Occipital lobe (tissue), 2 donors: Measurements from ENCODE around the gene EFCAB11. TPM values are rescaled to one million over a fixed set of nuclear protein-coding genes. Genes with fewer than 3 reads are reported as not detected.

Experiments
- DNase-seq: peaks from one replicate; lab custom pipeline; 2025; lab: John Stamatoyannopoulos, UW
- total RNA-seq: library from RNA; depleted of rRNA; stranded (reverse); fragments of >200 nt; gene quantifications from one replicate; pipeline ENCODE4 v1.2.3, GENCODE V29; 2014

The EFCAB11 gene
- total RNA-seq, 1 donor from 2014 or later: 3.7 TPM

DNA sequence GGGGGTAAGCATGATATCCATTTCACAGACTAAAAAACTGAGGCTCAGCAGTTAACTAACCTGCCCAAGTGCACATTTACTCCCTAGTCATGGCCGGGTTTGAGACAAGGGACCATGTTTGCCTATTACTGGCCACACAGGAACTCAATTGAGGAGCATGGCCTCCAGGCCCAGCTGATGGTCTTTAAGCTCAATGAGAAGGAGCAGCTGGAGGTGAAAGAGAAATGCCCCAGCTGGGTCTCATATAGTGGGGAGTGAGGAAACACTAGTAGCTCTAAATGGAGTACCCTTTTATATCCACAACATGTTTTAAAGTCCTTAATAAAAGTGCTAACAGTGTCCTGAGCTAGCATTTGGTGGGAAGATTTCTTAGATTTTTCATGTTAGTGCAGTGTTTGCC, 2.8 kb upstream of the EFCAB11 start:
- DNase-seq: no peak

DNA sequence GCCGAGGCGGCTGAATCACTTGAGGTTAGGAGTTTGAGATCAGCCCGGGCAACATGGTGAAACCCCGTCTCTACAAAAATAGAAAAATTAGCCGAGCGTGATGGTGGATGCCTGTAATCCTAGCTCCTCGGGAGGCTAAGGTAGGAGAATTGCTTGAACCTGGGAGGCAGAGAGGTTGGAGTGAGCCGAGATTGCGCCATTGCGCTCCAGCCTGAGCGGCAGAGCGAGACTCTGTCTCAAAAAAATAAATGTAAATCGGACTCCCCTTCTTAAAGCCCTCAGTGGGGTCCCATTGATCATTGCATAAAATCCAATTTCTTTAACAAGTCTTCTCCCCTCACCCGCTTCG, 2.1 kb upstream of the EFCAB11 start:
- DNase-seq: no peak

DNA sequence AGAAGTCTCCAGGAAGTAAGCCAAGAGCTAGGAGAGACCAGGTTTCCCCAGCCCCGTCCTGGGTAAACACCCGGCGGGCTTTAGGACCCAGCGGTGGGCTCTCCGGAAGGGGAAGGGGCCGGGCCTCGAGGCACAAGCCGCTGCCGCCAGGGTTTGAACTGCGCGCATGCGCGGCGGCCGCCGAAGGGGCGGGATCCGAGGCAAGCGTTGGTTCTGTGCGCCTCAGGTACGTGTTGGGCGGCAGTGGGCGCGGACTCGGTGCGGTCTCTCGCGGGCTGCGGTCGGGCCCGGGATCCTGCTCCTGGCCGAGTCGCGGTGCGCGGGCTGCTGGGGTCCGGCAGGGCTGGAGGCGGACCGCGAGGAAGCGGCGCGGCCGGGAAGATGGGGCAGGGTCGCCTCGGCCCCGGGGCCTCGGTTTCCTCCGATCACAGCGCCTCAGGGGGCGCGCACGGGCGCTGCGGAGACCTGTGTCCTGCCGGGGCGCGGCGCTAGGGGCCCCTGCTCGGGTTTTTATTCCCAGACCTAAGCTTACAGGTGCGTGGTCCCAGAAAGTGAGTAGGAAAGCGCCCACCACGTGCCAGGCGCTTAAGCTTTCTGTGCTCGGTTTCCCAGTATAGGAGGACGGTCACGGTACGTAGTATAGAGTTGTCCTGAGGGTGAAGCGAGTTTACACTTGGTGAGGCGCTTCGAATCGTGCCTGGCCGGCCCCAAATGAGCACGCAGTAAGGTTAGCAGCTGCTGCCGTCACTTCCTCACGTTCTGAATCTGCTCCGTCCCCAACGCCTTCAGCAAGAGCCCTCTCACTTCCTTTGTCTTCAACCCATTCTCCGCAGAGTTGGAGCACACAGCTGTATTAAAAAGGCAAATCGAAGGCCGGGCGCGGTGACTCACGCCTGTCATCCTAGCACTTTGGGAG, 1.5 kb upstream of the EFCAB11 start, which contains the start of gene TDP1:
Gene TDP1, plus strand, starts transcription at position 183 of the 916 bp plus-strand sequence. CDS start 7,188 bp downstream, outside the sequence.
- DNase-seq: peak; percentile 98

DNA sequence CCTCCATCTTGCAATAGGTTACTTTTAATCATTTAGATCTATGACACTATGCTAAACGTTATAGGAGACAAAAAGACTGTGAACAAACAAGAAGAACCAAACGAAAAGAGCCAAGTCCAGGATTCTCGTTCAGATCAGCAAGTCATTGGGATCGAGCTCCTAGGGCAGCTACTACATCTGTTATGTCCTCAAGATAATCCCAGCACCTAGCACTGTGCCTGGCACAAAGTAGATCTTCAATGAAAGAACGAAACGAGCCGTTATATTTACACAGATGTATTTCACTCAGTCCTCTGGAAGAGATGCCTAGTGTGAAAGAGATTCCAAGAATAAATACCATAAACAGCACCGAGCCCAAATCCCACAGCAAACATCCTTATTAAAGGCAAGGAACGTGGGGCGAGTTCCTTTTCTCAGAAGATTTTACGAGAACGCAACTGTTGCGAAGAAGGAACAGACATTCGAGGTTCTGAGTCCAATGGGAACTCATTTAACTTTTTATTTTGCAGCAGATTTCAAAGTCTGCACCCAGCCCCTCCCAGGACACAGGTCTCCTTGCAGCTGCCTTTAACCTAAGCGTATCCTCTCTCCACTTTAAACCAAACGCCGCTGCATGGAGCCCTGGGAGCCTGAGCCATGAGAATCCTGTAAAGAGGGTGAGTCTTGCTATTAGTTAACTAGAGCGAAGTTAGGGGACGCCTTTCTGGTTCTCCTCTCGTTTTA, 653 bp upstream of the EFCAB11 start:
- DNase-seq: no peak

DNA sequence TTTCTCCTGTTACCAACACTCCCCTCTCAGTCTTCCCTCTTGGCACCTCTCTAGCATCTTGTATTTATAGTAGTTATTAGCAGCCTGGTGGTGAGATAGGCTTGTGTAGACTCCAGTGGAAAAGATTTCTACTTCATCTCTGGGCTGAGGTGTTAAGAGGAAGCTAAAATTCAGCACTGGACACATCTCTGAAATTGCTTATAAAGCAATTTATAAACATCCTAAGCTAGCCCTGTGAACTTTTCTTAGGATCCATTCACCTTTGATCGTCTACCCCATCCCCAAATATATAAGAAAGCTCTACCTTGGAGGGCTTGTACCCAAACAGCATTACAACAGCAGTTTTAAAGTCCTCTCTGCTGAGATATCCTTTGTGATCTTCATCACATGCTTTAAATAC, 928 bp downstream of the EFCAB11 start:
- DNase-seq: no peak

DNA sequence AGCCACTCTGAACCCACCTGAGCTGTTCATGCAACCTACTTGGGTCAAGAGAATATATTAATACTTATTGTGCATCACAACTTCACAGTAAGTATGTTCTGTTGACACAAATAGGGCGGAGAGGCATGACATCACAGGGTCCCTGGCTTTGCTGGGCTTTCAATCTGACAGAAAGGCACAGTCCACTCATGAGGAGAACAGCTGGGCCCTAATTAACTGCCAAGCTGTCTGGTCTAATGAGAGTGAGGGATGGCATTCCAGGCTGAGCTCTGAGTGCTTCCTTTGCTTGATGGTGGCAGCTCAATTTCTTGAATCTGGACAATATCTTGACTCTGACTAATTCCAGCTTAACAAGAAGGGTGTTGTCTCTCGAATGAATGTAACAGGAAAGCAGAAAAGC, 2.0 kb downstream of the EFCAB11 start:
- no peak for DNase-seq

DNA sequence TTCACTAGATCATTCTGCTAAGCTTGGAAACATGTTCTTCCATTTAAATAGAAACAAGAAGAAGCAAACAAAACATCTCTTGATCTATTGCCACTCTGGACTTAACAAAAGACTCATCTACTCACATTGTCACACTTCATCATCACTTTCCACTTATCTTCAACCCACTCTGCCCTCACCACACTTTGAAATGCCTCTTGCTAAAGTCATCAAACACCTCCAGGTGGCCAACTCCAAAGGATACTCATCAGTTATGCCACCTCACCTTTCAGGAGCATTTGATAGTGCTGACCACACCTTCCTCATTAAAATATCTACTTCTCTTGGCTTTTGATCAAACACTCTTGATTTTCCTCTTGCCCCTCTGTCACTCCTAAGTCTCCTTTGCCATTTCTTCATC, 7.2 kb downstream of the EFCAB11 start:
- no peak for DNase-seq

DNA sequence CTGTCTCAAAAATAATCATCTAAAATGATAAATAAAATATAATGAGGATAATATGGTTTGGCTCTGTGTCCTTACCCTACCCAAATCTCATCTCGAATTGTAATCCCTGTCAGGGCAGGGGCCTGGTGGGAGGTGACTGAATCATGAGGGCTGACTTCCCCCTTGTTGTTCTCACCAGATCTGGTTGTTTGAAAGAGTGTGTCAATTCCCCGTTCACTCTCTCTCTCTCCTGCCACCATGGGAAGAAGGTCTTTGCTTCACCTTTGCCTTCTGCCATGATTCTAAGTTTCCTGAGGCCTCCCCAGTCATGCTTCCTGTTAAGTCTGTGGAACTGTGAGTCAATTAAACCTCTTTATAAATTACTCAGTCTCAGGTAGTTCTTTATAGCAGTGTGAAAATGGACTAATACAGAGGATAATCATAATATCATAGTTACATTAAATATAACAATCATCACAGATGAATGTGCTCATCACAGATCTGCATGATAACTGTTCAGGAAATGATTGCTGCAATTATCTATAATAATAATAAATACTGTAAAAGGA, 12.6 kb downstream of the EFCAB11 start:
- no peak for DNase-seq

DNA sequence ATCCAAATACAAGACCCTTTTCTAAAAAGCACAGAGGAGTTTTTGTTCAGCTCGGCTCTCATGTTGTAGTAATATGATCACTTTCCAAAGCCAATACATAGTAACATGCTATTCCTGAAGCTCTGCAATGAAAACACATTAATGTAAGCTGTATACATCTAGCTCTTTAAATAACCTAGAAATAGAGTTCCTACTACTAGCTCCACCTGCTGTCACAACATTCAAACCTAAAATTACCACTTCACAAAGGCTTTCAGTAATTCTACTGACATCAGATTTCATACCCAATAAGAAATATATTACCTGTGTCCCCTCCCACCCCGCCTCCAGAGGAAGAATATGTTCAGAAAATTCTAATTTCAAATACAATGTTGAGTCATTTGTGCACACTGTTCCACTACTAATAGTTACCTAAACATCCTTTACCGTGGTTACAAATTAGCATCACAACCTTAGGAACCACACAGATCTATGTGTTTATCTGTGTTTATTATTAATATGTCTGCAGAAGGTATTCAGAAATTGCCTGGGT, 17.8 kb downstream of the EFCAB11 start:
- no peak for DNase-seq

DNA sequence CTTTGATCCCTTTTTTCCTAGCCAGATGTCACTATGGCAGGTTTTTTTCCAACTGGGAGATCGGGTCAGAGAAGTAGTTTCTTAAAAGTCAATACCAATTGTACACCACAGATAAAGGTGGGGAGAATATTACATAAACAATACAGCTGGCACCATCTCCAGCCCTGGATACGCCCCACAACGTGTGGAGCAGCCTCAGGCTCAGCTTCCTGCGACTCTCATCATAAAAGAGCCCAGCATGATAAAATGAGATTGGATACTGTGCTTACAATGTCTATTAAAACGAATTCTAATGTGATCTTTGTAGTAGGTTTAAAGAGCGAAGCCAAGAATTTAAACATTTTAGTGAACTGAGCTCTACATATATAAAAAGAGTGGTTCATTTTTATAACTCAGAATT, 21.5 kb downstream of the EFCAB11 start:
- no peak for DNase-seq

DNA sequence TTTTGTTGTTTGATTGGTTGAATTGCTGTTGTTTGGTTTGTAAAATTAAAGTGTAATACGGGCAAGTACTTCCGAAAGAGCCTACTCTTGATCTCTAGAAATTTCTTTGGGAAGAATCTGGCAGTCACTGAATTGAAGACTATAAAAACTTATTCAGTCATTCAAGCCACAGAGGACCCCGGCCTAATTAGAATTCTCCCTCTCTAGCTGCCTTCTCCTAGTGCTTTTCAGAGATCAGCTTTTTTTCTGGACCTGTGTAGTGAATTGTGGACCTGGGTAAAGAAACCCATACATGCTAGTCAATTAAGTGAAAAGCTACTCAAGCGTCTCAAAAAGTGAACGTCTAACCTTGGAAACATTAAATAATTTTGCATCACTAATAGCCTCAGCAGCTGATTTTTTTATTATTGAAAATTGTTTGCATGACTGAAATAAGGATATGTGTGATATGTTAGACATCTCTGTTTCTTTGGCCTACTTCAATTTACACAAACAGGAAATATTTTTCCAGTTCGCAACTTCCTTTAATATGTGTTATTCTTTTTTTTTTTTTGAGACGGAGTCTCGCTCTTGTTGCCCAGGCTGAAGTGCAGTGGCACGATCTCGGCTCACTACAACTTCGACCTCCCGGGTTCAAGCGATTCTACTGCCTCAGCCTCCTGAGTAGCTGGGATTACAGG, 27.2 kb downstream of the EFCAB11 start:
- DNase-seq: no peak

DNA sequence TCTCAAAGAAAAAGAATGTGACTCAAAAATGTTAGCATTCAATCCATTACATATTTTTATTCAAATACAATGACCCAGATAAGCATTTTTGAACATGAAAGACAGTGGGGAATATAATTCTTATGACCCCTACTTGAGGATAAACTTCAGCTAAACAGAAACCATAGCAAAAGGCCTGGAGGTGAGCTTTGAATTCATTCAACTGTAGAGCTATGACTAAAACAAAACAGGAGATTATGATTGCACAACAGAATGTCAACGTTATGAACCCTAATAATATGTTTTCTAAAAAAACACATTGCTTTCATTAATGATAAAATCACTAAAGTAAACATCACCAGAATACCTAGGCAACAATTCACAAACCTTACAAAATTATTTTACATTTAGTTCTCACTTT, 27.8 kb downstream of the EFCAB11 start:
- no peak for DNase-seq

DNA sequence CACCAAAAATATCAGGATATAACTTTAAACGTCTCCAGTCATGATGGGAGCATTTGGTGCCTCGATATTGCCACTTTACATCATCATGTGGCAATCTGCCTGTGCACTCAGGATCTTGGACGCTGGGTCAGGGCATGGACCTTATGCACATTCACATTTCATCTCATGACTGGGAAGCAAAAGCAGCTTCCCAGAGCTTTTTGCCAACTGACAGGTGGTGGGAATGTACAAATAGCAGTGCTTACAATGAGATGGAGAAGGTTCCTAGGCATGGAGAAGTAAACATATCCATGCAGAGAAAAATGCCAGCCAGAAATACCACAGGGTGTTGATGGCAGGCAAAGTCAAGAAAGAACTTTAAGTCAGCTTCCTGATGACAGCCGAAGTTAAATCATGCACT, 30.3 kb downstream of the EFCAB11 start:
- DNase-seq: no peak

DNA sequence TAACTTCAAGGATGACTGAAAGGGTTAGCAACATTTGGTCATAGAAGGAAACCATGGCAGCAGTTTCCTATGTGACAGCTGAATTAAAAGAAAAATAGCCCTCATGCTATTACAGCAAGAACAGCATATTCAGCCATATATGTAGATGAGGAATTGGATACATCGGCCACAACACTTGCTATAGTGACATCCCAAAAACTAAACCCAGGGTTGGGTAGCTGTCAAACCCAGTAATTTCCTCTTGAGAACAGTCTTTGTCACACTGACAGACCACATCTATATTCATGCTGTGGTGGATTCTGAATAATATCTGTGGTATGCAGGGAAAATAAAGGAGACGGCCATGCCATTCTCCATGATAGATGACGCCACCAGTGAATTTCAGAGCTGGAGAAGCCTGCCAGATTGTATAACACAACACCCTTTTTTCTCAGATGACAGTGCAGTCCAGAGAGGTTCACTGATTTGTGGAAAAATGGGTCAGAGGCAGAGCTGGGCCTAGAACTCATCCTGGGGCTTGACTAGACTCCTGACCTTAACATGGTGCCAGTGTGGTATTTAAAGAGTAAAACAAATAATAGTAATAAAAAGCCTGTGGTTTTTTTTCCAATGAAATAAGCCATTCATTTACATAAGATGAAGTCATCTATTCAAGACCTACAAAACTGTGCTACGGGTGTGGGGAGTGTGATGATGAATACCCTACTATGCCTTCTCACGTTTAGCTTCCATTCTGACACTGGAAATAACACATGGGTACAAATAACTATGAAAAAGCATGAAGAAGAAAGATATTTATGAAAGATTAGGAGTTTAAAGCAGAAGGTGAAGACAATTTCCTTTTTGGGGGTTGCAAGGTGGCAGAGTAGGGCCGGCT, 32.3 kb downstream of the EFCAB11 start:
- DNase-seq: peak; percentile 10

DNA sequence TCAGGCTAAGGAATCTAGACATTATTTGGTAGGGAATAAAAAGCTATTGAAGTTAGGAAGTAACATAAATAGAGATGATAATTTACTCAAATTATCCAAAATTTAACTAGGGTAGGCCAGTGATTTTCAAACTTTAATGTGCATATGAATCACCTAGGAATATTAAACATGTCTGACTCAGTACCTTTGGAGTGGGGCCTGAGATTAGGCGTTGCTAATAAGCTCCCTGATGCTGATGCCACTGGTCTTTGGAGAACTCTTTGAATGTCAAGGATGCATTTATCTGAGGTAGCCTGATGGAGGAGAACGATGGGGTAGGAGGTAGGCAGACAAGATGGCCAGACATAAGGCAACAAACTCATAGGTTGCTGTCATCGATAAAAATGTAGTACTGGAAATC, 33.2 kb downstream of the EFCAB11 start:
- DNase-seq: no peak

DNA sequence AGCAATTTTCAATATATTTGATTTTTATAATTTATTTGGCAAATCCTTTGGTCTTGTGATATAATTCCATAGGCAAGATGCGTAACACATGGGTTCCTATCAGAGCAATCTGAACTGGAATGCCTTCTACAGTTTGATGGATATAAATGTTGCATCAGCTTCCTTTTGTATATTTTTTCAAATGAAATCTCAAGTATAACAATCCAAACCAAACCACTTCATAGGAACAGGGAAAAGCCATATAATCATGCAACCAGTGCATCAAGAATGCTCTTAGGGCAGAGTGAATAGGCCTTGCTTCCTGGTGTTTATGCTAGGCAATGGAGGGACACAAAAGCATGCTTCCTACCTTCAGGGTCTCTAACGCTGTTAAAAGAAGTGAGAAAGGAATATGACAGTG, 34.5 kb downstream of the EFCAB11 start:
- DNase-seq: no peak

DNA sequence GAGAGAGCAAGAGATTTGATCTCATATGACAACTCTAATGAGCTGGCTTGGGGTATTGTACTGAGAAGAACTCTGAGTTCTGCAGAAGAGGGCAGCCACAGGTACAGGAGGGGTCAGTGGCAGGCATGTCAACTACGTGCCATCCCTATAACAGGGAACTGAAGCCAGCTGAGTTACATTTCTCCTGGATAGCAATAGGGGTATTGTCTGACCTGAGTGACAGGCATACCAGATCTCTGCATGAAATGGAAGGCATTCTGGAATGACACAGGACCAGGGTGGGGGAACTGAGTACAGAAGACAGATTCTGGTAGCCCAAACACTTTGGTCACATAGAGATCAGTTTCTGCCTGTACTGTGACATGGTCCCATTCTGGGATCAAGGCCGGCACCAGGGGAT, 35.8 kb downstream of the EFCAB11 start:
- no peak for DNase-seq

DNA sequence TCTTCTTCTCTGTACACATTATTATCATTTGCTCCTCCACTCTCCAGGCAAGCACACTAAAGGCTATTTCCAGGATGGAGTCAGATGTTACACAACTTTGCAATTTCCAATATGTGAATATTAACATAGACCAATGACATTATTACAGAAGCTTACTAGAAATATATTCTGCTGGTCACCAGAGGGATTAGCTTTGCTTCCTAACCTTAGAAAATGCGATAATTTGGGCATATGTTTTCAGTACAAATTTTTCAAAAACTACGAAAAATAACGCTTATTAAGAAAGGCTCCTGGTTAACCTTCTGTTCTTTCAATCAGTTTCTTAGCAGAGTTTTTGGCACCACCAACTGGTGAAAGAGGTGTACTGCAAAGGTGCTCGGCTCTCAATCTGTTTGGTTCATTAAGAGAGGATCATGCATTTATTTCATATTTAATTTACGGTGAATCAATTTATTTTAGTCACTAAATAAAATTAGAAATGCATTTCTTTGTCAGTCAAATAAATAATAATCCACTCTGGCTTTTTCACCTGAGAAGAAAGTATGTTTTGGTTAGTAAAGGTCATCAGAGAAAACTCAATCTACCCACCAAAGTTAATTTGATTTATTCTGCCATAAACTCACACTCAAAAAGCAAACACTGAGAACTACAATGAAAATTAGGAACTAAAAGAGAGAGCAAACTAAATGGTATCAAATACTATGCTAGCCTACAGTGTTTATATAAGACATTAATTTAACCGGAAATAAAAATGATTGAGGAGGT, 39.2 kb downstream of the EFCAB11 start:
- peak; percentile 33 for DNase-seq

DNA sequence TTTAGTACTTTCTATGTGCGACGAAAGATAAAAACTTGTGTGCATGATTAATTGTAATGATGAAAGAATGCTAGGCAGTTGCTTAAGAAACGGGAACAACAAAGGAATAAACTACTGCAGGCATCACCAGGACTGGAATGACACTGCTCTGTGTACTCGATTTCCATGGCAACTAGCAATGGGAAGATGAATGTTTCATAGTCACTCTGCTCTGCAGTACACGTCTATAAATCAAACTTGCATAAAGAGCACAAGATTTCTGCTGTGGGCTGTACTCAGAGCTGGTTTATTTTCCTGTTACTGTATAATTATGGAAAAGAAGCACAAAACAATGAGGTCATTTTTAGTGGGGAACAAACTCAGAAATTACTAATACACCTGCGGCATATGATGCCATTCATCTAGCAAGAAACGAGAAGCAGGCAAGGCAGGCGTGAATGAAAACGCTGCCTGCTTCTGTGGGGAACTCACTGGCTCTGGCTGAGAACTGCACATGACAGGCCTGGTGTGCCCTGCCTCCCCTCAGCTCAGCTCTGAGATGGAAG, 41.8 kb downstream of the EFCAB11 start:
- DNase-seq: peak; percentile 15

DNA sequence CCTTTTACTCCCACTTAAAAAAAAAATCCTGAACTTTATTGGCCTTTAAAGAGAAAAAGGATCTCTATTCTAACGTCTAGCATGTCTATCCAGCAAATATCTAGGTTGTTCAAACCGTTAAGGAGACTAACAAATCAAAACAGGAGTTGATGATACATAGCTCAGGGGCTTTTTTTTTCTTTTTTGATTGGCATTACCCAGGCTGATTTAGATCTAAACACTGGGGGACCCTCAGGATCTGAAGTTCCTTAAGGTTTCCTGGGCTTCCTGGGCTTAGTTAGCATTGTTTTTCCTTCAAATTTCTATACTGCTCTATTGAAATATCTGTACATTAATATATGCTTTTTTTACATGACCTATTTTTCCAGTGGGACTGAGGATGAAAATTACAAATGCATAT, 42.3 kb downstream of the EFCAB11 start:
- no peak for DNase-seq
